ENCODE results near the gene SLC23A3.

The SLC23A3 gene

GRCh38 chr2:219122202-219122980 is 47.4 kb downstream of the SLC23A3 start:
- H3K4me3 Mint-ChIP-seq = no peak overlapping the region
- no peak for DNase-seq (ENCODE audit: low spot score in 2 of 2)
- H3K27ac Mint-ChIP-seq = no peak overlapping the region

GRCh38 chr2:219120082-219120481 is 49.7 kb downstream of the SLC23A3 start:
- Mint-ChIP-seq H3K4me1 (peaks cover 15% of the 10 kb centered on the region), H3K9me3 (no peaks in the 10 kb centered on the region), H3K27ac (peak overlapping the region; percentile 15), H3K36me3 (peaks cover 11% of the 10 kb centered on the region), H3K4me3 (no peak overlapping the region)
- ATAC-seq (no peak), DNase-seq (ENCODE audit: low spot score in 2 of 2) (no peak)

More at GRCh38 chr2:219122202-219122980, 47.4 kb downstream of the SLC23A3 start:
- H3K9me3 Mint-ChIP-seq = no peaks in the 10 kb centered on the region
- peaks cover 27% of the 10 kb centered on the region for H3K4me1 Mint-ChIP-seq
- H3K36me3 Mint-ChIP-seq = peaks cover 12% of the 10 kb centered on the region
- no peak for ATAC-seq

- H3K36me3 Mint-ChIP-seq = peaks cover 6% of the 10 kb centered on the region
- H3K4me1 Mint-ChIP-seq = peaks cover 10% of the 10 kb centered on the region
- peak overlapping the region; percentile 15 for H3K27ac Mint-ChIP-seq
- ATAC-seq (peak; percentile 58), DNase-seq (ENCODE audit: low spot score in 2 of 2) (peak; percentile 47 to 73)
- no peaks in the 10 kb centered on the region for H3K9me3 Mint-ChIP-seq
- H3K4me3 Mint-ChIP-seq = no peak overlapping the region
Observed at GRCh38 chr2:219119422-219120043, 50.3 kb downstream of the SLC23A3 start.

- Mint-ChIP-seq H3K9me3 (no peaks in the 10 kb centered on the region), H3K4me1 (peaks cover 9% of the 10 kb centered on the region), H3K27ac (no peak overlapping the region), H3K4me3 (no peak overlapping the region), H3K36me3 (no peaks in the 10 kb centered on the region)
- DNase-seq (ENCODE audit: low spot score in 2 of 2) (no peak), ATAC-seq (no peak)
Observed at GRCh38 chr2:219118504-219118903, 51.3 kb downstream of the SLC23A3 start.

- ATAC-seq (no peak), DNase-seq (ENCODE audit: low spot score in 2 of 2) (no peak)
- Mint-ChIP-seq H3K4me1 (peaks cover 9% of the 10 kb centered on the region), H3K27ac (no peak overlapping the region), H3K36me3 (no peaks in the 10 kb centered on the region), H3K4me3 (no peak overlapping the region), H3K9me3 (no peaks in the 10 kb centered on the region)
Observed at GRCh38 chr2:219116776-219117646, 52.8 kb downstream of the SLC23A3 start.

- no peak overlapping the region for H3K4me3 Mint-ChIP-seq
- H3K9me3 Mint-ChIP-seq = no peaks in the 10 kb centered on the region
- peaks cover 25% of the 10 kb centered on the region for H3K4me1 Mint-ChIP-seq
- ATAC-seq (peak; percentile 82), DNase-seq (ENCODE audit: low spot score in 2 of 2) (no peak)
- H3K36me3 Mint-ChIP-seq = peaks cover 7% of the 10 kb centered on the region
- H3K27ac Mint-ChIP-seq = no peak overlapping the region
Observed at GRCh38 chr2:219112651-219113338, 57.0 kb downstream of the SLC23A3 start.

GRCh38 chr2:219112062-219112406 is 57.8 kb downstream of the SLC23A3 start:
- Mint-ChIP-seq H3K4me3 (no peak overlapping the region), H3K27ac (no peak overlapping the region), H3K36me3 (peaks cover 7% of the 10 kb centered on the region), H3K9me3 (no peaks in the 10 kb centered on the region), H3K4me1 (peaks cover 25% of the 10 kb centered on the region)
- no peak for ATAC-seq
- DNase-seq (ENCODE audit: low spot score in 2 of 2) = no peak

Measured in stimulated activated effector memory CD8-positive, alpha-beta T cell treated with anti-CD3 and anti-CD28 coated beads, Interleukin-12 subunit alpha, Interleukin-12 subunit beta, amount 100 ng/mL, for 72 hours (primary cell).